GM18951 (cell line): Measurements from ENCODE around the gene SDE2.

ENCODE experiments used
- POLR2A ChIP-seq: IDR thresholded peaks from 4 replicates; pipeline ENCODE4 v1.6.1; 2011; ENCODE audit warnings: mild to moderate bottlenecking; ENCODE audit not compliant: insufficient read length, insufficient read depth; ENCODE audit errors: extremely low read depth
- in situ Hi-C: fragments of 300-500 bp; cut with MboI; formaldehyde crosslinking; loops from one replicate; pipeline ENCODE4 v1.12.0; 2022; ENCODE audit warnings: low sequenced_read_pairs, mixed read lengths, inconsistent platforms; ENCODE audit not compliant: unreplicated experiment

The SDE2 gene

GRCh38 chr1:225999227-225999911 lies at the start of gene SDE2:
TSS of gene SDE2 (minus strand) at chr1:225999343. CDS start at chr1:225999312, 31 bp downstream.
- in situ Hi-C loops = no loop called here

GRCh38 chr1:226048886-226049285 lies 49.7 kb upstream of the SDE2 start:
- in situ Hi-C loops = no loop called here
- no peak for TF ChIP-seq POLR2A

More at GRCh38 chr1:225999227-225999911, at the start of gene SDE2:
- peak; percentile 99 for TF ChIP-seq POLR2A

- no peak for TF ChIP-seq POLR2A
- in situ Hi-C loops = no loop called here
Measured at GRCh38 chr1:226047495-226047894, 48.4 kb upstream of the SDE2 start.

- in situ Hi-C loops = no loop called here
- TF ChIP-seq POLR2A = no peak
Measured at GRCh38 chr1:226046240-226046639, 47.1 kb upstream of the SDE2 start.

GRCh38 chr1:226044514-226045101 lies 45.5 kb upstream of the SDE2 start:
- TF ChIP-seq POLR2A = no peak
- in situ Hi-C loops = no loop called here

- no peak for TF ChIP-seq POLR2A
- in situ Hi-C loops = no loop called here
Measured at GRCh38 chr1:226041419-226041818, 42.3 kb upstream of the SDE2 start.

GRCh38 chr1:226038661-226039060 lies 39.5 kb upstream of the SDE2 start:
- in situ Hi-C loops = no loop called here

GRCh38 chr1:226035915-226036314 lies 36.8 kb upstream of the SDE2 start:
- no peak for TF ChIP-seq POLR2A
- in situ Hi-C loops = no loop called here

More at GRCh38 chr1:226038661-226039060, 39.5 kb upstream of the SDE2 start:
- TF ChIP-seq POLR2A = no peak

GRCh38 chr1:226034482-226034881 lies 35.3 kb upstream of the SDE2 start:
- in situ Hi-C loops = no loop called here

GRCh38 chr1:226033991-226034390 lies 34.8 kb upstream of the SDE2 start:
- in situ Hi-C loops = no loop called here
- no peak for TF ChIP-seq POLR2A

More at GRCh38 chr1:226034482-226034881, 35.3 kb upstream of the SDE2 start:
- TF ChIP-seq POLR2A = no peak

GRCh38 chr1:226033582-226033981 lies 34.4 kb upstream of the SDE2 start:
- no peak for TF ChIP-seq POLR2A

GRCh38 chr1:226029568-226030225 lies 30.6 kb upstream of the SDE2 start:
- in situ Hi-C loops = no loop called here
- no peak for TF ChIP-seq POLR2A

More at GRCh38 chr1:226033582-226033981, 34.4 kb upstream of the SDE2 start:
- in situ Hi-C loops = no loop called here

GRCh38 chr1:226029093-226029496 lies 30.0 kb upstream of the SDE2 start:
- no peak for TF ChIP-seq POLR2A
- in situ Hi-C loops = no loop called here
